ENCODE results near the gene BRICD5. TPM values are rescaled to one million over a fixed set of nuclear protein-coding genes. Genes with fewer than 3 reads are reported as not detected.
A peak's percentile ranks its signal among the peaks of the same experiment; 100 is the strongest.

The BRICD5 gene
- total and polyA plus RNA-seq, 3 donors from 2014 or later: 25.1 to 66.5 (median 37.8) TPM

- no peak for DNase-seq
- H3K27ac ChIP-seq: no peak within 1 kb of the TSS
- intact Hi-C loops (cut with DNase I; ENCODE audit: low total_unique reads): no loop called here
- no peaks in the 10 kb centered on the region for H3K9me3 ChIP-seq
- H3K27me3 ChIP-seq: no peaks in the 10 kb centered on the region
- no peaks in the 10 kb centered on the region for H3K36me3 ChIP-seq (ENCODE audit: low read depth, missing control alignments)
- peak within 1 kb of the TSS; percentile 26 for H3K4me3 ChIP-seq
- TF ChIP-seq CTCF (IDR thresholded peaks at IDR 0.05) (no peak), POLR2A (IDR thresholded peaks at IDR 0.05) (no peak)
- WGBS, 2 donors: 1% methylated on average over 68 of the region's 129 CpGs; no CpG with 5 or more reads in 1 of the 2 donors
- H3K4me1 ChIP-seq: peaks cover 9% of the 10 kb centered on the region
Observed at GRCh38 chr16:2196162-2196980, 14.3 kb downstream of the BRICD5 start, which contains the start of gene CASKIN1. CASKIN1 (minus strand) TSS chr16:2196605; CDS start chr16:2196432, 173 bp downstream.

DNA sequence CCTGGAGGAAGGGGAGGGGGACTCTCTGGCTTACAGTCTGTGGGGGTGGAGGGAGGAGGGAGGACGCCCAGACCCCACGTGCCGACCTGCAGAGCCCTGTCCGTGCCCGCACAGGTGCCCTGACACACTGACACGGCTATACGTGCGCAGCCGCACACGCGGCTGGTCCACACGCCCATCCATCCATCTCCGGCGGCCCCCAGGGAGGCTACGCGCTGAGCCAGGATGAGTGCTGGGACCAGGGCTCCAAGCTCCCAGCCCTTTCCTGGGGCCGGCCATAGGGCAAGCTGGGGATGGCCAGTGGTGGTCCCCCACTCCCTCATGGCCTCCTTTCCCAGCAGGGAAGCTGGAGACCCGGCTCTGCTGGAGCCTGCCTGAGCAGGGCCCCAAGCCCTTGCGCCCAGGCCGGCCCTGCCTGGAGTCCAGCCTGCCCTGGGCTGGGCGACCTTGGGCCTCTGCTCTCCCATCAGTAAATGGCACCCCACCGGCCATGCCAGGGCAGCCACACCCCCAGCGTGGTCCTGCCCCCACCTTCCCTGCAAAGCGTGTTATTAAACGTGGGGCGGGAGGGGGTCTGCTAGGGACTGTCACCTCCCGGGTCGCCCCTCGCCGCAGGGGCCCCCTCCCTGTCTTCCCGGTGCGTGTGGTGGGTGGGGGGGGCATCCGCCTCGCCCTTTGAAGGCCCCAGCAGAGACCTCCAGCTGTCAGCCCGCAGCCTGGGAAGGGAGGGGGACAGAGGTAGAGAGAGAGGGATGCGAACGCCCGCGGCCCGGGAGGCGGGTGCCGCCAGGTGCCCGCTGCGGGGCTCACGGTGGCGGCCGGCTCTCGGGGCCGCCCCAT, 15.1 kb downstream of the BRICD5 start:
- Histone ChIP-seq H3K27me3 (no peaks in the 10 kb centered on the region), H3K27ac (no peak overlapping the region), H3K36me3 (ENCODE audit: low read depth, missing control alignments) (no peaks in the 10 kb centered on the region), H3K4me1 (peaks cover 9% of the 10 kb centered on the region), H3K4me3 (peak overlapping the region; percentile 26), H3K9me3 (no peaks in the 10 kb centered on the region)
- no peak for DNase-seq
- 0 to 7% methylated on average over 3 to 46 of the region's 49 CpGs for WGBS, 2 donors
- intact Hi-C loops (cut with DNase I; ENCODE audit: low total_unique reads): no loop called here
- no peak for TF ChIP-seq CTCF (IDR thresholded peaks at IDR 0.05)
- TF ChIP-seq POLR2A (IDR thresholded peaks at IDR 0.05): no peak

GRCh38 chr16:2194852-2195321, 15.8 kb downstream of the BRICD5 start:
- H3K36me3 ChIP-seq (ENCODE audit: low read depth, missing control alignments): no peaks in the 10 kb centered on the region
- H3K9me3 ChIP-seq: no peaks in the 10 kb centered on the region
- no peak overlapping the region for H3K4me3 ChIP-seq
- TF ChIP-seq POLR2A (IDR thresholded peaks at IDR 0.05) (no peak), CTCF (IDR thresholded peaks at IDR 0.05) (peak in 1 of 3 experiments; percentile 34)
- no peaks in the 10 kb centered on the region for H3K27me3 ChIP-seq
- 36 to 40% methylated on average over 3 to 10 of the region's 10 CpGs for WGBS, 2 donors
- peak; percentile 49 for DNase-seq
- no peak overlapping the region for H3K27ac ChIP-seq
- H3K4me1 ChIP-seq: peaks cover 9% of the 10 kb centered on the region
- intact Hi-C loops (cut with DNase I; ENCODE audit: low total_unique reads): no loop called here

- DNase-seq: no peak
- no peaks in the 10 kb centered on the region for H3K36me3 ChIP-seq (ENCODE audit: low read depth, missing control alignments)
- no peaks in the 10 kb centered on the region for H3K27me3 ChIP-seq
- H3K9me3 ChIP-seq: no peaks in the 10 kb centered on the region
- H3K4me1 ChIP-seq: peaks cover 9% of the 10 kb centered on the region
- WGBS, 2 donors: 50 to 60% methylated on average over 12 to 16 of the region's 16 CpGs
- no peak for TF ChIP-seq POLR2A (IDR thresholded peaks at IDR 0.05)
- no peak for TF ChIP-seq CTCF (IDR thresholded peaks at IDR 0.05)
- intact Hi-C loops (cut with DNase I; ENCODE audit: low total_unique reads): no loop called here
- H3K27ac ChIP-seq: no peak overlapping the region
- no peak overlapping the region for H3K4me3 ChIP-seq
Observed at GRCh38 chr16:2194166-2194834, 16.4 kb downstream of the BRICD5 start.

Measured in testis (tissue), 3 donors.